AG09319 (cell line): ENCODE results near the gene GTF2A1.

Experiments used
- DNase-seq: peaks from one replicate; pipeline ENCODE4 v3.0.0-alpha.2; 2010; ENCODE audit warnings: low read depth; ENCODE audit errors: extremely low read depth
- CTCF ChIP-seq: IDR thresholded peaks from 2 replicates; pipeline ENCODE4 v1.5.1; 2011; ENCODE audit warnings: low read depth, mild to moderate bottlenecking, inconsistent platforms, low read length, moderate library complexity

Gene GTF2A1

GRCh38 chr14:81161088-81161487 lies 59.7 kb downstream of the GTF2A1 start:
- no peak for DNase-seq
- no peak for TF ChIP-seq CTCF

GRCh38 chr14:81157431-81157830 lies 63.3 kb downstream of the GTF2A1 start:
- TF ChIP-seq CTCF = no peak
- DNase-seq = no peak

- no peak for TF ChIP-seq CTCF
- DNase-seq = no peak
Observed at GRCh38 chr14:81153187-81153586, 67.6 kb downstream of the GTF2A1 start.

GRCh38 chr14:81148635-81149034 lies 72.1 kb downstream of the GTF2A1 start:
- TF ChIP-seq CTCF = no peak

GRCh38 chr14:81147140-81147897 lies 73.4 kb downstream of the GTF2A1 start:
- TF ChIP-seq CTCF = no peak
- DNase-seq = no peak

More at GRCh38 chr14:81148635-81149034, 72.1 kb downstream of the GTF2A1 start:
- no peak for DNase-seq

- no peak for TF ChIP-seq CTCF
- DNase-seq = no peak
Observed at GRCh38 chr14:81144824-81145603, 75.7 kb downstream of the GTF2A1 start.

GRCh38 chr14:81143793-81144192 lies 77.0 kb downstream of the GTF2A1 start:
- no peak for DNase-seq
- TF ChIP-seq CTCF = no peak
